HFFc6 (cell line): ENCODE data around the gene TCEAL1. TPM values are rescaled to one million over a fixed set of nuclear protein-coding genes. Genes with fewer than 3 reads are reported as not detected.

Experiments used
- DNase-seq: peaks from one replicate; pipeline ENCODE4 v3.0.0-alpha.2; 2018
- H3K27ac Mint-ChIP-seq: 2 replicates; pipeline ENCODE4 v1.8.0; 2020; ENCODE audit warnings: mild to moderate bottlenecking, mixed read lengths
- H3K27me3 Mint-ChIP-seq: 2 replicates; pipeline ENCODE4 v1.8.0; 2021; ENCODE audit warnings: mild to moderate bottlenecking, moderate library complexity, mixed read lengths; ENCODE audit not compliant: insufficient read depth
- H3K36me3 Mint-ChIP-seq: 2 replicates; pipeline ENCODE4 v1.8.0; 2021; ENCODE audit warnings: low read depth, mixed read lengths
- H3K4me1 Mint-ChIP-seq: 2 replicates; pipeline ENCODE4 v1.8.0; 2020; ENCODE audit warnings: low read depth, mixed read lengths
- H3K4me3 Mint-ChIP-seq: 2 replicates; pipeline ENCODE4 v1.8.0; 2020; ENCODE audit warnings: mild to moderate bottlenecking, moderate library complexity, mixed read lengths
- H3K9me3 Mint-ChIP-seq: 2 replicates; pipeline ENCODE4 v1.8.0; 2020; ENCODE audit warnings: mild to moderate bottlenecking, mixed read lengths
- total RNA-seq, 6 experiments: library from RNA; stranded (reverse); fragmentation: NEBNext Ultra II Directional; extraction: Animal tissue kit (Norgen Biotek cat#: 25700); gene quantifications; 2 replicates in 1 of 6; 3 replicates in 5 of 6; pipeline ENCODE4 v1.2.3, GENCODE V29; 2021
- TF ChIP-seq, protein P1 (sequence below): fragments of 200-600 bp; sonication (generic); IDR thresholded peaks from 2 replicates; pipeline ENCODE4 v1.5.0; 2021; ENCODE audit warnings: antibody characterized with exemption, mild to moderate bottlenecking

TCEAL1 gene
- total RNA-seq, 6 experiments from 2014 or later, result 33.4 to 36.8 (median 35.9) TPM

- TF ChIP-seq, protein P1, sequence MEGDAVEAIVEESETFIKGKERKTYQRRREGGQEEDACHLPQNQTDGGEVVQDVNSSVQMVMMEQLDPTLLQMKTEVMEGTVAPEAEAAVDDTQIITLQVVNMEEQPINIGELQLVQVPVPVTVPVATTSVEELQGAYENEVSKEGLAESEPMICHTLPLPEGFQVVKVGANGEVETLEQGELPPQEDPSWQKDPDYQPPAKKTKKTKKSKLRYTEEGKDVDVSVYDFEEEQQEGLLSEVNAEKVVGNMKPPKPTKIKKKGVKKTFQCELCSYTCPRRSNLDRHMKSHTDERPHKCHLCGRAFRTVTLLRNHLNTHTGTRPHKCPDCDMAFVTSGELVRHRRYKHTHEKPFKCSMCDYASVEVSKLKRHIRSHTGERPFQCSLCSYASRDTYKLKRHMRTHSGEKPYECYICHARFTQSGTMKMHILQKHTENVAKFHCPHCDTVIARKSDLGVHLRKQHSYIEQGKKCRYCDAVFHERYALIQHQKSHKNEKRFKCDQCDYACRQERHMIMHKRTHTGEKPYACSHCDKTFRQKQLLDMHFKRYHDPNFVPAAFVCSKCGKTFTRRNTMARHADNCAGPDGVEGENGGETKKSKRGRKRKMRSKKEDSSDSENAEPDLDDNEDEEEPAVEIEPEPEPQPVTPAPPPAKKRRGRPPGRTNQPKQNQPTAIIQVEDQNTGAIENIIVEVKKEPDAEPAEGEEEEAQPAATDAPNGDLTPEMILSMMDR, result no peak
- peaks cover 9% of the 10 kb centered on the region; the same call in 1 of the 2 replicates for H3K36me3 Mint-ChIP-seq
- H3K27ac Mint-ChIP-seq, result peak overlapping the region; percentile 82
- H3K9me3 Mint-ChIP-seq, result no peaks in the 10 kb centered on the region
- H3K27me3 Mint-ChIP-seq, result no peaks in the 10 kb centered on the region; the same call in 1 of the 2 replicates
- H3K4me3 Mint-ChIP-seq, result no peak overlapping the region
- peaks cover 55% of the 10 kb centered on the region for H3K4me1 Mint-ChIP-seq
- peak; percentile 32 for DNase-seq
Measured at GRCh38 chrX:103615781-103616371, 12.9 kb upstream of the TCEAL1 start.

GRCh38 chrX:103616676-103617186 is 12.0 kb upstream of the TCEAL1 start:
- no peak overlapping the region for H3K4me3 Mint-ChIP-seq
- H3K36me3 Mint-ChIP-seq, result peaks cover 9% of the 10 kb centered on the region; the same call in 1 of the 2 replicates
- no peaks in the 10 kb centered on the region for H3K9me3 Mint-ChIP-seq
- TF ChIP-seq, protein P1, result no peak
- H3K4me1 Mint-ChIP-seq, result peaks cover 55% of the 10 kb centered on the region
- H3K27me3 Mint-ChIP-seq, result no peaks in the 10 kb centered on the region; the same call in 1 of the 2 replicates
- peak overlapping the region; percentile 82 for H3K27ac Mint-ChIP-seq
- no peak for DNase-seq

- H3K9me3 Mint-ChIP-seq, result no peaks in the 10 kb centered on the region
- no peak for DNase-seq
- no peak overlapping the region for H3K27ac Mint-ChIP-seq
- H3K4me3 Mint-ChIP-seq, result no peak overlapping the region; the same call in 1 of the 2 replicates
- TF ChIP-seq, protein P1, result no peak
- peaks cover 32% of the 10 kb centered on the region for H3K4me1 Mint-ChIP-seq
- no peaks in the 10 kb centered on the region for H3K27me3 Mint-ChIP-seq
- peaks cover 3% of the 10 kb centered on the region; the same call in 1 of the 2 replicates for H3K36me3 Mint-ChIP-seq
Measured at GRCh38 chrX:103624111-103624510, 4.7 kb upstream of the TCEAL1 start.

GRCh38 chrX:103626855-103627254 is 1.9 kb upstream of the TCEAL1 start:
- Mint-ChIP-seq H3K36me3 (peaks cover 5% of the 10 kb centered on the region; the same call in 1 of the 2 replicates), H3K27me3 (no peaks in the 10 kb centered on the region), H3K9me3 (no peaks in the 10 kb centered on the region), H3K27ac (peak overlapping the region; percentile 82), H3K4me1 (peaks cover 38% of the 10 kb centered on the region), H3K4me3 (peak overlapping the region; percentile 73)
- peak; percentile 47 for DNase-seq
- TF ChIP-seq, protein P1, result no peak

GRCh38 chrX:103629318-103630170 is 769 bp downstream of the TCEAL1 start:
- peak overlapping the region; percentile 92 for H3K4me3 Mint-ChIP-seq
- H3K4me1 Mint-ChIP-seq, result peaks cover 34% of the 10 kb centered on the region
- DNase-seq, result peak; percentile 53
- no peaks in the 10 kb centered on the region for H3K9me3 Mint-ChIP-seq
- H3K27me3 Mint-ChIP-seq, result no peaks in the 10 kb centered on the region
- H3K36me3 Mint-ChIP-seq, result peaks cover 5% of the 10 kb centered on the region; the same call in 1 of the 2 replicates
- TF ChIP-seq, protein P1, result peak; percentile 73
- peak overlapping the region; percentile 84 for H3K27ac Mint-ChIP-seq
